Measurements from ENCODE around the gene IFT43.
A peak's percentile ranks its signal among the peaks of the same experiment; 100 is the strongest.

IFT43 gene

DNA sequence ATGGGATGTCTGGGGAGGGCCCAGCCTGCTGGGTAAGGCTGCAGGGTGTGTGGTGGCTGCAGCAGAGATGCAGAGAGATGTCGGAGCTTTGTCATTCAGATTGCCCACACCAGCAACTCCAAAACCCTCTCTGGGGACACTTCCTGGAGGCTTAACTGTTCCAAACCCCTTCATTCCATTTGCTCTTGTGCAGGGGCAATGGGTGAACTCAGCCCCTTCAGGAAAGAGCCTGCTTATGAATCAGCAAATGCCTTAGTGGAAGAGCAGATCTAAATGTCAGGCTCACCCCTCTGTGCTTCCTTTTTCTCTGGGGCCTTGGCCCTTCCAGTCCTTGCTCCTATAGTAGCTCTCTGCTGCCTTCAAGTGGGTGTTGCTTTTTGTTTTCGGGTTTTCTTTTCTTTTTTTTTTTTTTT lies 129.5 kb downstream of the IFT43 start:
- peak; percentile 34 for DNase-seq

DNA sequence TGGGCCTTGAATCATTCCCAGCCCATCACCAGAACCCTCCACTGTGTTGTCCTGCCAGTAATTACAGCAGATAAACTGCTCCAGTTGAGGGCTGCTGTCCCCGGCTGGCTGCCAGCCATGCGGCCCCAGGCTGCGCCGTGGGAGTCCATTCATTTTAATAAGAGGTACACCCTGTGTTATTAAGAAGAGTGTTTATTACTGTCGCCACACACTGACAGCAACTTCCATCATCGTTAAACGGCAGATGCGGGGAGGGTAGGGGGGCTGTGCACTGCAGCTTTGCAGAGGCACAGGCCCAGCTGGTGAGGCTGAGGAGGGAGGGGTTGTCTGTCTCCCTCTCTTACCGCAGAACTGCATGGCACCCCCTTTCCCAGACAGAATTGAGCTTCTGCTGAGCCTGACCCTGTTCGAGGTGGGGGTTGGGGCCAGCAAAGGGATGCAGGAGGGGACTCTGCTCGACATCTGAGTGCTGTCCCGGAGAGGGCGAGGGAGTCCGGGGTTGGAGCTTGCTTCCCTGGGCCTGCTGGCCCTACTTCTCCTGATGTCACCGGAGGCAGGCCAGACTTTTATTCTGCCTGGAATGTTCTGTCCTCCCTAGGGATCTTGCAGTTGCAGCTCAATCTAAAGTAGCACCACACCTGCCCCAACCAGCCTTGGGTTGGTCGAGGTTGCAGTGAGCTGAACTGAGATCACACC lies 132.4 kb downstream of the IFT43 start:
- no peak for DNase-seq

DNA sequence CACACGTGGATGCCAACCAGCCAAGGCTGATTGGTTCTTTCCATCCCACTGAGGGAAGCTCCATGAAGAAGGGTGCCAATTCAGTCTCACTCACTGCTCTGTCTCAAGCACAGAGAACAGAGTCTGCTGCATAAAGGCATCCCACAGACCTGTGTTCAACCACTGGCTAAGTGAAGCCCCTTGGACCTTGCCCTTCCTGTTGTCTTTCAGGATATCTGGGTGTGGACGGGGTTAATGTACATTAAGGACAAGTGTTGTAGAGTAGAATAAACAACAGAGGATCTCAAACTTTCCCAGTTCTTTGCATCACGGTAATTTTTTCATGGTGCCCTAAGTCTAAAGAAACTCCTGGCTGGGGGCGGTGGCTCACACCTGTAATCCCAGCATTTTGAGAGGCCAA lies 133.0 kb downstream of the IFT43 start:
- DNase-seq = no peak

DNA sequence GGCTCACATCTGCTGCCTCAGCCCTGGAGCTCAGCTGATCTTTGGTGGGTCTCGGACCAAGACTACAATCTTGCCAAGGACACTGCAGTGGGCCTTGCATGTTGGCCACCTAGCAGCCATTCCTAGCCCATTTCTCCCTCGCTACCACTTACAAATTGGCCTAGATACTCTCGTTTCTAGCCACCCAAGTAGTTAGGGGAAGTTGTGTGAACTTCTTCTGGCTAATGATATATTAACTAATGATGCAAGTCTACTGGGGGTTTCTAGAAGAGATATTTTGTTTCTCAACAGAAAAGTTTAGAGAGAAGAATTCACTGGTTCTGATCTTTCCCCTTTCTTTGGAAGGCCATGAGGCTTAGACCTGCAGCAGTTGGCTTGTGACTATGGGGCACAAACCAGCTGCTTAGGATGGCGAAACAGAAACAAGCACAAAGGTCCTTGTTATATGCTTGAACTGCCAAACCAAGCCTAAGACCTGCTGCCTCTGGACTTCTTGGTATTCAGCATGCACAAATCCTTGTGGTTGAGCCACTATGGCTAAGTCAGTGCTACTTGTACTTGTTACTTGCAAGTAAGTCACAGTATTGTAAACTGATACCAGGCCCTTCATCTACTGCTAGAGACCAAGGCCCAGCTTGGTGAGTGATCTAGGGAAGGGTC lies 135.7 kb downstream of the IFT43 start:
- no peak for DNase-seq

DNA sequence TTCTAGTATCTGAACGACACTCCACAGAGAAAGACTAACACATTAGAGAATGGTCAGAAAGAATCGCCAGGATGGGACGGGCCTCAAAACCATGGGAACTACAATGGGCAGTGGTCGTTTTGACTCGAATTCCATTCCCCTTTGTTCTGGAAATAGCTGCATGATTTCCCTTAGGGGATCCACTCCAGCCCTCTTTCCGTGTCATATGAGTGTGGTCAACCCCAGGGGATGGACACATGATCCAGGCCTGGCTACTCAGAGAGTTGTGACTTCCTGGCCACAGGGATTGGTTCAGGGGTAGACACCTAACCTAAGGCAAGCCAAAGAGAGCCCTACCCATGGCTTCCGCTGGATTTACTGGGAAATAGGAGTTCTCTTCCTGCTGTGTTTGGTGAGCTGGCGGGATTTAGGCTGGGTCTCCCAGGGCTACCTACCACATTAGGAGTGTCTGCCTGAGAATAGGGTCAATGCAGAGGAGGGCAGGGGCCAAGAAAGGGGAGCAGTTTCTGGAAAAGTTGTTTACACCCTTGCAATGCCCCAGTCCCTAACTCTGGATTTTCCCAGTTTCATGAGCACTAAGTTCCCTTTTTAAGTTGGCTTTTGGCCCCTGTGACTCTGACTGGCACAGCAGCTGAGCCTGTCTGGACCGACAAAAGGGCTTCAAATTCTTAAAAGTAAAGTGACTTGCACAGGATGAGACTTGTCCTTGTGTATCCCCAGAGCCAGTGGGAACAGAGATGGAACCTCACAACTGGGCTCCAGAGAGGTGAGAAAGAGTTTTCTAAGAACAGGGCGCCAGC lies 138.1 kb downstream of the IFT43 start:
- DNase-seq = no peak

DNA sequence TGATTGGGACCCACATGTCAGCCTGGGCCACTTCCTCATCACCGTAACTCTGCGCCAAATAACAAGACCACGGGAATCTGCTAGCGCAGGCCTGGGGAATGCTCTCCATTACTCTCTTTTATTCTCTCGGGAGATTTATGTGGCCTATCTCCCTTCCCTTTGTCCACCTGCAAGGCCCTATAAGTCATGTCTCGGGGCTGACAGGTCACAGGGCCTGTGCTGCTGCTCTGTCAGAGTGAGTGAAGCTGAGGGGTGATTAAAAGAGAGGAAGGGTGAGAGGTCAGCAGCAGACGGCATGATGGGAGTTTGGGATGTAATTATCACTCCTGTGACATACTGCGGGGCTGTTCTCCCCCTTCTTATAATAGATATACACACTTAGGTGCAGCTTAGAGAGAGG lies 139.9 kb downstream of the IFT43 start:
- DNase-seq = no peak

DNA sequence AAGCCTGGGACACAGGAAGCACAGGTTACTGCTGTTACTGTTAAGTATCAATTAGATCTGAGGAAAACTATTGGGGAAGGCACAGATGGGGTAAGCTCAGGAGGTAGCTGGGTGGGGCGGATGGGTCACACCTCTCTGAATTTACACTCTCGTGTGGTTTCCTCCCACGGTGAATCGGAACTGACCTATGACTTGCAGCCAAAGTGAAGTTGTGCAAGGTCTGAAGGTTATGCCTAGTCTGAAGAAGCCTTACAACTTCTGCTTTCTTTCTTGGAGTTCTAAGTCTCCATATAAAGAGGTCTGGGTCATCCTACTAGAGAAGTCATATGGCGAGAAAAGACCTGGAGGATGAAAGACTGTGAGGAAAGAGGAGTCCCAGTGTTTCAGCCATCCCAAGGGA lies 140.5 kb downstream of the IFT43 start:
- no peak for DNase-seq

DNA sequence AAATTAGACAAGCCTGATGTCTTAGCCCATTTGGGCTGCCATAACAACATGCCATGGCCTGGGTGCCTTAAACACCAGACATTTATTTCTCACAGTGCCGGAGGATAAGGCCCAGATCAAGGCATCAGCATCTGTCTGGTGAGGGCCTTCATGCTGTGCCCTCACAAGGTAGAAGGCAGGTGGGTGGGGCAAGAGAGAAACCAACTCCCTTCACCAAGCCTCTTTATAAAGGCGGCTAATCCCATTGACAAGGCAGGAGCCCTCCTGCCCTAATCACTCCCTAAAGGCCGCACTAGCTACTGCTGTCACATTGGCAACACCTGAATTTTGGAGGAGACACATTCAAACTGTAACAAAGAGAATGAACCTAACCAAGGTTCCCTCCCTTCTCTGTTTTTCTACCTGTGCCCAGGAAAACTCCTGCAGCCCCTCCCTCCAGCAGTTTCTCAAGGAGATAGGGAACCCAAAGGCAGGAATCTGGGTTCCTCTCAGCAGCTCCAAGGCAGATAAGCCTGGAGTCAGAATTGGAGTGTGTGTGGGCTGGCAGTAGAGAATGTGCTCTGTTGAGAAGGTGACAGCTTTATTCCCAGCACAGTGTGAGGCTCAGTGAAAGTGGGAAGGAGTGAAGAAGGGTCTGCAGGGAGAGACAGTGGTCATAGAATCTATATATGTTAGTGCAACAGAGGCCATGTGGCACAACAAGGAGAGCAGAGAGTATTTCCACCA lies 144.5 kb downstream of the IFT43 start:
- no peak for DNase-seq

DNA sequence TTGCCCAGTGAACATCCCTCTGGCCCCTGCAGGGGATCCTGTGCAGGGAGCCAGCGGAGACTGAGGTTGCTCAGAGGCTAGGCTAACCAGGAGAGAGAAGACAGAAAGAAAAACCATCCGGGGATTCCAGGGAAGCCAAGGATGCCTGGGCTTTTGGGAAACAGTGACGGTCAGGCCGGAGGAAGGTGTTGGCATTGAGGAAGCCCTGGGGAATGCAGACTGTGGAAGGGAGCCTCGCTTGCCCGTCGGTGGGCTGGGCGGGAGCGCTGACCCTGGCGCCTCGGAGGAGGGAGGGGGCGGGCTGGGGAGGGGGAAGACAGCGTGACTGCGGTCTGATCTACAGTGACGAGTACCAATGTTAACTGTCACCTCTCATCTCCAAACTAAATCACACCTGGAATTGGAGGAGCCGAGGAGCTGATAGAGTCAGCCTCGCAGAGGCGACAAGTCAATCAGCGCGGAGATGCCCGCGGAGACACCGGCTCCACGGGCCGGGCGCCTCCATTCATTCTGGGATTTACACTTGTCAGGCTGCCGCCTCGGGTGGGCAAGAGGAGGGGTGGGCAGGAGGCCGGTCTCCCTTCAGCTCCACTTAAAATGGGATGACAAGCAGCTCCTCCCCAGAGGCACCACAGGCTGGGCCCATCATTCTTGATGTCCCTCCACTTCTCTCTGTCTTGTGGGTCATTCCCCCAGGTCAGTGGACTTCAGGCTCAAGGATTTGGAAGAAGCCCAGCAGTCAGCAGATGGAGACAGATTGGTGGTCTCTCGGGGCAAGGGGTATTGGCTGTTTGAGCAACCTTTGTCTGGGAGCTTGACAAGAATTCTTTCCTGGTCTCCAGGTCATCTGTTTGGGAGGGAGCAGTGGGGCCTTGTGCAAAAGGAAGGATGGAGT lies 145.8 kb downstream of the IFT43 start:
- no peak for DNase-seq

DNA sequence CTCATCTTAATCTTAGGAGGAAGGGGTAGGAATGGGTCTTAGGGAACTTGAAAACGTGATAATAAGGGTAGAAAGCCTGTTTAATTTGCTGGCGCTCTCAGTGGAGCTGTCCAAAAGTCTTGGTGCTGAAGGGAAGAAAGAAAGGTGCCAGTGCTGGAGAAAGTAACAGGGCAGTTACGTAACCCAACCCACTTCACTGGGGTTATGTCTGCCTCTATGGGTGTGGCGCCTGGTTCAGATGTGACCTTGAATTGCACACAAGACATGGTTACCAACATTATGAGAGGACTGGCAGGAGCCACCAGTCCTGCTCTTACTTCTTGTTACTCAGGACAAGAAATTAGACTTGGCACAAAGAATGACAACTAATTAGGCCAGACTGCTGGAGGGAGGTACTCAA lies 147.5 kb downstream of the IFT43 start:
- peak; percentile 40 for DNase-seq

Data from OCI-M1 (cell line).